Hepatocyte (in vitro differentiated cells): ENCODE measurements around the gene AHNAK. TPM values are rescaled to one million over a fixed set of nuclear protein-coding genes. Genes with fewer than 3 reads are reported as not detected.

Experiments
- DNase-seq: peaks from one replicate; pipeline ENCODE4 v3.0.0-alpha.2; 2016; ENCODE audit warnings: low spot score
- H2AFZ ChIP-seq: fragments of 200-600 bp; sonication (generic); 2 replicates; pipeline ENCODE4 v1.6.0; 2016; ENCODE audit warnings: antibody characterized with exemption, mild to moderate bottlenecking
- H3K27ac ChIP-seq: fragments of 200-600 bp; sonication (generic); 2 replicates; pipeline ENCODE4 v1.5.1; 2016; ENCODE audit warnings: mild to moderate bottlenecking
- H3K27me3 ChIP-seq: fragments of 200-600 bp; sonication (generic); 2 replicates; pipeline ENCODE4 v1.6.1; 2016
- H3K36me3 ChIP-seq: fragments of 200-600 bp; sonication (generic); replicated peaks from 2 replicates; pipeline ENCODE4 v1.5.1; 2016; ENCODE audit warnings: low read depth; ENCODE audit not compliant: insufficient read depth
- H3K4me1 ChIP-seq: fragments of 200-600 bp; sonication (generic); 2 replicates; pipeline ENCODE4 v1.5.1; 2016; ENCODE audit warnings: mild to moderate bottlenecking, moderate library complexity; ENCODE audit not compliant: insufficient read depth
- H3K4me2 ChIP-seq: fragments of 200-600 bp; sonication (generic); 2 replicates; pipeline ENCODE4 v1.6.0; 2016
- H3K4me3 ChIP-seq: fragments of 200-600 bp; sonication (generic); 2 replicates; pipeline ENCODE4 v1.5.1; 2016; ENCODE audit warnings: mild to moderate bottlenecking
- H3K79me2 ChIP-seq: fragments of 200-600 bp; sonication (generic); 2 replicates; pipeline ENCODE4 v1.6.0; 2017; ENCODE audit warnings: mild to moderate bottlenecking
- H3K9me2 ChIP-seq: fragments of 200-600 bp; sonication (generic); replicated peaks from 2 replicates; pipeline ENCODE4 v1.6.0; 2017; ENCODE audit warnings: mild to moderate bottlenecking; ENCODE audit not compliant: insufficient read depth
- H3K9me3 ChIP-seq: fragments of 200-600 bp; sonication (generic); 2 replicates; pipeline ENCODE4 v1.5.1; 2016; ENCODE audit warnings: low read depth, mild to moderate bottlenecking
- H4K20me1 ChIP-seq: fragments of 200-600 bp; sonication (generic); 2 replicates; pipeline ENCODE4 v1.6.0; 2016; ENCODE audit warnings: mild to moderate bottlenecking; ENCODE audit not compliant: insufficient read depth, poor library complexity, severe bottlenecking
- EZH2 ChIP-seq: fragments of 200-600 bp; sonication (generic); IDR thresholded peaks from 2 replicates; pipeline ENCODE4 v1.6.1; 2016; ENCODE audit warnings: antibody characterized with exemption, mild to moderate bottlenecking, borderline replicate concordance
- EZH2phosphoT487 ChIP-seq: fragments of 200-600 bp; sonication (generic); IDR thresholded peaks from one replicate; pipeline ENCODE4 v1.6.1; 2018; ENCODE audit warnings: antibody characterized with exemption, mild to moderate bottlenecking, low read depth, moderate library complexity; ENCODE audit not compliant: unreplicated experiment, severe bottlenecking
- WGBS: methylation state at CpG from one replicate; pipeline ENCODE4 v1.1.6; 2016; ENCODE audit warnings: low lambda C conversion rate; ENCODE audit errors: missing lambda C conversion rate; 5-methylcytosine and 5-hydroxymethylcytosine counted together
- polyA plus RNA-seq: library from polyadenylated mRNA; unstranded; fragments of >200 nt; fragmentation: Nextera tagmentation; extraction: Ambion mirVana; gene quantifications from 2 replicates; pipeline ENCODE4 v1.2.1, GENCODE V29; 2016
- total RNA-seq: library from RNA; depleted of rRNA; stranded (reverse); fragments of >200 nt; gene quantifications from 2 replicates; pipeline ENCODE4 v1.2.3, GENCODE V29; 2014
- TF ChIP-seq, protein P1 (sequence below): fragments of 200-600 bp; sonication (generic); IDR thresholded peaks from 2 replicates; pipeline ENCODE4 v1.5.1; 2016; ENCODE audit warnings: antibody characterized with exemption, mild to moderate bottlenecking; ENCODE audit not compliant: poor library complexity

AHNAK gene
- total and polyA plus RNA-seq, 2 experiments from 2014 or later: 47.6 to 237 TPM

DNA sequence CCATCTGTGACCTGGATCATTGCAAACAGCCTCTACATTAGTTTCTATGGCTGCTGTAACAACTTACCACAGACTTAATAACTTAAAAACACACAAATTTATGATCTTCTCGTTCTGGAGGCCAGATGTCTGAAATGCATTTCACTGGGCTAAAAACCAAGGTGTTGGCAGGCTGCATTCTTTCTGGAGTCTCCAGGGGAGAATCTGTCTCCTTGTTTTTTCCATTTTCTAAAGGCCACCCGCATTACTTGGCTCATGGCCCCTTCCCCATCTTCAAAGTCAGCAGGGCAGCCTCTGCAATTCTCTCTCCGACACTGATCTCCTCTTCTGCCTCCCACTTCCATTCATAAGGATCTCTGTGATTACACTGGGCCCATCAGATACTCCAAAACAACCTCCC lies 116.2 kb downstream of the AHNAK start:
- Histone ChIP-seq H2AFZ (no peak overlapping the region), H3K9me3 (no peaks in the 10 kb centered on the region), H3K27me3 (no peaks in the 10 kb centered on the region), H3K36me3 (no peaks in the 10 kb centered on the region), H3K79me2 (no peaks in the 10 kb centered on the region), H3K4me2 (no peak overlapping the region), H3K4me3 (no peak overlapping the region), H4K20me1 (no peaks in the 10 kb centered on the region), H3K4me1 (peaks cover 35% of the 10 kb centered on the region), H3K9me2 (no peaks in the 10 kb centered on the region), H3K27ac (no peak overlapping the region)
- WGBS: 84% methylated on average over 3 of the region's 3 CpGs
- no peak for DNase-seq
- TF ChIP-seq EZH2phosphoT487 (no peak), EZH2 (no peak)
- TF ChIP-seq, protein P1, sequence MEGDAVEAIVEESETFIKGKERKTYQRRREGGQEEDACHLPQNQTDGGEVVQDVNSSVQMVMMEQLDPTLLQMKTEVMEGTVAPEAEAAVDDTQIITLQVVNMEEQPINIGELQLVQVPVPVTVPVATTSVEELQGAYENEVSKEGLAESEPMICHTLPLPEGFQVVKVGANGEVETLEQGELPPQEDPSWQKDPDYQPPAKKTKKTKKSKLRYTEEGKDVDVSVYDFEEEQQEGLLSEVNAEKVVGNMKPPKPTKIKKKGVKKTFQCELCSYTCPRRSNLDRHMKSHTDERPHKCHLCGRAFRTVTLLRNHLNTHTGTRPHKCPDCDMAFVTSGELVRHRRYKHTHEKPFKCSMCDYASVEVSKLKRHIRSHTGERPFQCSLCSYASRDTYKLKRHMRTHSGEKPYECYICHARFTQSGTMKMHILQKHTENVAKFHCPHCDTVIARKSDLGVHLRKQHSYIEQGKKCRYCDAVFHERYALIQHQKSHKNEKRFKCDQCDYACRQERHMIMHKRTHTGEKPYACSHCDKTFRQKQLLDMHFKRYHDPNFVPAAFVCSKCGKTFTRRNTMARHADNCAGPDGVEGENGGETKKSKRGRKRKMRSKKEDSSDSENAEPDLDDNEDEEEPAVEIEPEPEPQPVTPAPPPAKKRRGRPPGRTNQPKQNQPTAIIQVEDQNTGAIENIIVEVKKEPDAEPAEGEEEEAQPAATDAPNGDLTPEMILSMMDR: no peak

DNA sequence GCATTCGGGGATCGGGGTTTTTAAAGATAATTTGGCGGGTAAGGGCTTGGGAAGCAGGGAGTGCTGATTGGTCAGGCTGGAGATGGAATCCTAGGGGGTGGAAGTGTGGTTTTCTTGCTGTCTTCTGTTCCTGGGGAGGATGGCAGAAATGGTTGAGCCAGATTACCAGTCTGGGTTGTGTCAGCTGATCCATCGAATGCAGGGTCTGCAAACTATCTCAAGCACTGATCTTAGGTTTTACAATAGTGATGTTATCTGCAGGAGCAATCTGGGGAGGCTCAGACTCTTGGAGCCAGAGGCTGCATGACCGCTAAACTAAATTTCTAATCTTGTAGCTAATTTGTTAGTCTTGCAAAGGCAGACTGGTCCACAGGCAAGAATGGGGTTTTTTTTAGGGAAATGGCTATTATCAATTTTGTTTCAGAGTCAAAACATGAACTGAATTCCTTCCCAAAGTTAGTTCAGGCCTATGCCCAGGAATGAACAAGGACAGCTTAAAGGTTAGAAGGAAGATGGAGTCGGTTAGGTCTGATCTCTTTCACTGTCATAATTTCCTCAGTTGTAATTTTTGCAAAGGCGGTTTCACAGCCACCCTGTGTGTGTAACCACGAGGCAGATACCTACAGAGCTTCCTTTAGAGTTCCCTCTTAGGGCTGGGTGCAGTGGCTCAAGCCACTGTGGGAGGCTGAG lies 117.6 kb downstream of the AHNAK start:
- Histone ChIP-seq H3K9me3 (no peaks in the 10 kb centered on the region), H4K20me1 (no peaks in the 10 kb centered on the region), H2AFZ (no peak overlapping the region), H3K4me3 (no peak overlapping the region), H3K79me2 (no peaks in the 10 kb centered on the region), H3K27me3 (no peaks in the 10 kb centered on the region), H3K36me3 (no peaks in the 10 kb centered on the region), H3K9me2 (no peaks in the 10 kb centered on the region), H3K4me1 (peaks cover 35% of the 10 kb centered on the region), H3K4me2 (no peak overlapping the region), H3K27ac (peak overlapping the region; percentile 93)
- WGBS: 52% methylated on average over 8 of the region's 8 CpGs
- TF ChIP-seq EZH2 (no peak), EZH2phosphoT487 (no peak)
- TF ChIP-seq, protein P1: no peak
- no peak for DNase-seq

DNA sequence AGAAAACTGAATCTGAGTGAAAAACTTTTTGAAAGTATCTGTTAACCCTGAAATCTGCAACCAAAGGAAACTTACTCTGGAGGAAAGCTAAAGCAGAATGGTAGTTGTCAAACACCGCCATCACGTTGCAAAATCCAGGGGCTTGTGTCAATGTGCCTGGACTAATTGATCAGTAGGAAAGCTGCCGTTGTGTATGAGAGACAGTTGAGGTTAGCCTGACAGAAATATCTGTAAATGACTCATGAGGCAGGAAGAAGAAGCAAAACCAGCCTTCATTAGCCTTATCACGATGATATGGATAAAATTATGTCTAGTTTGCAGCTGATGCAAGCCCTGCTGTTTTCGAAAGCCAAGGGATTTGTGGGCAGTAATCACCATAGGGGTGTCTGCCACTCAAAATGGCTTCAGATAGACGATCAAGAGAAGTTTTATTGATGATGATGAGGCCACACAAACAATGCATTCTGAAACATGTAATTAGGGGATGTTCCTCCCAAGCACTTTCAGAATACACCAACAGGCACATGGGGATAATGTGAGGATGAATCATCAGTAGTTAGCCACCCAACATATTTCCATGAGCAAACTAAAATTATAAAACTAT lies 118.9 kb downstream of the AHNAK start:
- Histone ChIP-seq H3K79me2 (no peaks in the 10 kb centered on the region), H3K27me3 (no peaks in the 10 kb centered on the region), H3K9me2 (no peaks in the 10 kb centered on the region), H2AFZ (no peak overlapping the region), H3K36me3 (no peaks in the 10 kb centered on the region), H3K4me3 (no peak overlapping the region), H3K4me1 (peaks cover 35% of the 10 kb centered on the region), H3K27ac (peak overlapping the region; percentile 93), H3K9me3 (no peaks in the 10 kb centered on the region), H3K4me2 (peak overlapping the region; percentile 43), H4K20me1 (no peaks in the 10 kb centered on the region)
- no peak for DNase-seq
- WGBS: 42% methylated on average over 6 of the region's 6 CpGs
- TF ChIP-seq, protein P1: no peak
- TF ChIP-seq EZH2 (no peak), EZH2phosphoT487 (no peak)
